HEK293 (cell line): ENCODE data around the gene SUSD2.

Source experiments
- BCL6B ChIP-seq: fragments of 450-650 bp; formaldehyde crosslinking; IDR thresholded peaks from 2 replicates; pipeline ENCODE4 v1.5.1; 2017; ENCODE audit warnings: missing biosample characterization, missing genetic modification characterization
- CTCF ChIP-seq: fragments of 450-650 bp; formaldehyde crosslinking; IDR thresholded peaks from 2 replicates; pipeline ENCODE4 v1.5.1; 2016; ENCODE audit warnings: missing biosample characterization, missing genetic modification characterization
- GLI2 ChIP-seq: fragments of 450-650 bp; formaldehyde crosslinking; IDR thresholded peaks from 2 replicates; pipeline ENCODE4; 2017; ENCODE audit warnings: missing biosample characterization, missing genetic modification characterization, low read depth, borderline replicate concordance
- HIC1 ChIP-seq: fragments of 450-650 bp; formaldehyde crosslinking; IDR thresholded peaks from 2 replicates; pipeline ENCODE4 v1.5.1; 2016; ENCODE audit warnings: missing biosample characterization, missing genetic modification characterization
- HOXD13 ChIP-seq: sonication (generic); formaldehyde crosslinking; IDR thresholded peaks from 2 replicates; pipeline ENCODE4 v1.8.0; 2022; ENCODE audit warnings: missing genetic modification reagents, borderline replicate concordance
- KLF17 ChIP-seq: fragments of 450-650 bp; formaldehyde crosslinking; IDR thresholded peaks from 2 replicates; pipeline ENCODE4 v1.5.1; 2016; ENCODE audit warnings: missing biosample characterization, missing genetic modification characterization
- PATZ1 ChIP-seq: fragments of 450-650 bp; formaldehyde crosslinking; IDR thresholded peaks from 2 replicates; pipeline ENCODE4 v1.5.1; 2016; ENCODE audit warnings: missing biosample characterization, missing genetic modification characterization
- PBX3 ChIP-seq: sonication (generic); formaldehyde crosslinking; IDR thresholded peaks from 2 replicates; pipeline ENCODE4 v1.8.1; 2022; ENCODE audit warnings: mild to moderate bottlenecking, moderate library complexity, missing genetic modification reagents
- SP2 ChIP-seq: fragments of 450-650 bp; formaldehyde crosslinking; IDR thresholded peaks from 2 replicates; pipeline ENCODE4 v1.5.1; 2016; ENCODE audit warnings: missing biosample characterization, missing genetic modification characterization
- ZBTB6 ChIP-seq: fragments of 450-650 bp; formaldehyde crosslinking; IDR thresholded peaks from 2 replicates; pipeline ENCODE4 v1.5.1; 2017; ENCODE audit warnings: missing biosample characterization, missing genetic modification characterization
- ZFHX2 ChIP-seq: fragments of 450-650 bp; formaldehyde crosslinking; conservative IDR thresholded peaks from 2 replicates; pipeline ENCODE4 v1.5.1; 2016; ENCODE audit warnings: missing biosample characterization, missing genetic modification characterization
- ZFP69B ChIP-seq: fragments of 450-650 bp; formaldehyde crosslinking; IDR thresholded peaks from 2 replicates; pipeline ENCODE4 v1.5.1; 2016; ENCODE audit warnings: missing biosample characterization, missing genetic modification characterization
- ZNF223 ChIP-seq: fragments of 450-650 bp; formaldehyde crosslinking; IDR thresholded peaks from 2 replicates; pipeline ENCODE4 v1.5.1; 2016; ENCODE audit warnings: missing biosample characterization, missing genetic modification characterization
- ZNF266 ChIP-seq: fragments of 450-650 bp; formaldehyde crosslinking; IDR thresholded peaks from 2 replicates; pipeline ENCODE4 v1.5.1; 2016; ENCODE audit warnings: missing biosample characterization, missing genetic modification characterization, low read depth
- ZNF274 ChIP-seq, 2 experiments: fragments of 200-500 bp in 1 of 2; fragments of 450-650 bp in 1 of 2; sonication (Bioruptor generic) in 1 of 2; formaldehyde crosslinking in 1 of 2; IDR thresholded peaks; 2 replicates each; pipeline versions ENCODE4 v1.5.1 to v1.6.1; 2014 to 2016; ENCODE audit warnings: borderline replicate concordance in 1 of 2, inconsistent platforms in 1 of 2, low read length in 1 of 2, missing biosample characterization in 1 of 2, missing genetic modification characterization in 1 of 2
- ZNF391 ChIP-seq: fragments of 450-650 bp; formaldehyde crosslinking; IDR thresholded peaks from 2 replicates; pipeline ENCODE4 v1.5.1; 2016; ENCODE audit warnings: low read depth, missing biosample characterization, missing genetic modification characterization, borderline replicate concordance
- ZNF423 ChIP-seq: fragments of 450-650 bp; formaldehyde crosslinking; IDR thresholded peaks from 2 replicates; pipeline ENCODE4 v1.5.1; 2016; ENCODE audit warnings: missing biosample characterization, missing genetic modification characterization
- ZNF513 ChIP-seq: fragments of 450-650 bp; IDR thresholded peaks from 2 replicates; pipeline ENCODE4 v1.5.1; 2018; ENCODE audit warnings: missing biosample characterization, missing genetic modification characterization
- ZNF654 ChIP-seq: fragments of 450-650 bp; formaldehyde crosslinking; IDR thresholded peaks from 2 replicates; pipeline ENCODE4 v1.5.1; 2016; ENCODE audit warnings: low read depth, missing biosample characterization, missing genetic modification characterization
- ZNF692 ChIP-seq: fragments of 450-650 bp; formaldehyde crosslinking; IDR thresholded peaks from 2 replicates; pipeline ENCODE4 v1.5.1; 2016; ENCODE audit warnings: missing biosample characterization, missing genetic modification characterization
- ZNF701 ChIP-seq: fragments of 450-650 bp; formaldehyde crosslinking; IDR thresholded peaks from 2 replicates; pipeline ENCODE4 v1.5.1; 2016; ENCODE audit warnings: missing biosample characterization, missing genetic modification characterization
- ZNF707 ChIP-seq: fragments of 450-650 bp; formaldehyde crosslinking; IDR thresholded peaks from 2 replicates; pipeline ENCODE4 v1.5.1; 2016; ENCODE audit warnings: missing biosample characterization, missing genetic modification characterization
- ZNF792 ChIP-seq: fragments of 450-650 bp; formaldehyde crosslinking; IDR thresholded peaks from 2 replicates; pipeline ENCODE4 v1.5.1; 2016; ENCODE audit warnings: missing biosample characterization, missing genetic modification characterization
- ZSCAN16 ChIP-seq: fragments of 450-650 bp; formaldehyde crosslinking; IDR thresholded peaks from 2 replicates; pipeline ENCODE4 v1.5.1; 2016; ENCODE audit warnings: missing biosample characterization, missing genetic modification characterization
- ZSCAN23 ChIP-seq: fragments of 450-650 bp; formaldehyde crosslinking; IDR thresholded peaks from 2 replicates; pipeline ENCODE4 v1.5.1; 2016; ENCODE audit warnings: missing biosample characterization, missing genetic modification characterization

The SUSD2 gene

GRCh38 chr22:24155627-24156140 lies 25.6 kb upstream of the SUSD2 start (continued):
- TF ChIP-seq ZNF223 (0 out of 2 replicates have a peak, but pooled peaks have one; percentile 18), PATZ1 (peak; percentile 50), ZNF654 (tag by site-specific recombination) (no peak; the same call in 1 of the 2 replicates), ZNF692 (tag by site-specific recombination) (peak; percentile 83), HIC1 (tag by site-specific recombination) (peak; percentile 82), KLF17 (tag by site-specific recombination) (peak; percentile 68; the same call in 1 of the 2 replicates), ZSCAN23 (no peak; the same call in 1 of the 2 replicates), ZFP69B (tag by site-specific recombination) (0 out of 2 replicates have a peak, but pooled peaks have one; percentile 48), ZNF274 (IDR thresholded peaks at IDR 0.05; ENCODE audit: low read length) (no peak), ZNF274 (tag by site-specific recombination; IDR thresholded peaks at IDR 0.05; ENCODE audit: borderline replicate concordance) (no peak), GLI2 (tag by site-specific recombination) (no peak), HOXD13 (CRISPR knock-in tag) (no peak), ZNF792 (no peak), ZNF391 (tag by site-specific recombination) (no peak), ZNF701 (tag by site-specific recombination) (no peak), ZNF513 (tag by site-specific recombination) (no peak), BCL6B (tag by site-specific recombination) (no peak), ZSCAN16 (no peak), ZFHX2 (tag by site-specific recombination) (no peak), PBX3 (CRISPR knock-in tag) (no peak), CTCF (peak; percentile 98), SP2 (tag by site-specific recombination) (peak; percentile 23; the same call in 1 of the 2 replicates), ZNF707 (no peak), ZBTB6 (tag by site-specific recombination) (no peak), ZNF266 (no peak), ZNF423 (tag by site-specific recombination) (no peak)
